GM12878 (cell line): Measurements from ENCODE around the gene CCNB1. TPM values are rescaled to one million over a fixed set of nuclear protein-coding genes. Genes with fewer than 3 reads are reported as not detected.

Source experiments
- ATAC-seq: fragments of 200-7000 bp; cut with Tn5 transposase; 3 replicates; pipeline ENCODE4 v1.9.1; 2020; ENCODE audit warnings: mild to moderate bottlenecking, moderate library complexity
- BruUV-seq: library from RNA; stranded (reverse); fragments of 400-500 nt; replicated peaks from 2 replicates; lab custom pipeline; 2021; lab: Mats Ljungman, UMichigan
- CTCF ChIA-PET: fragments of 300-600 bp; sonication (Branson Sonifier 250); formaldehyde crosslinking; extraction: SDS; loops from one replicate; lab custom pipeline; 2021; ENCODE audit warnings: inconsistent platforms; lab: Yijun Ruan, JAX
- POLR2A ChIA-PET: fragments of 350-600 bp; formaldehyde crosslinking; extraction: SDS; loops from one replicate; lab custom pipeline; 2021; ENCODE audit warnings: inconsistent platforms; lab: Charles Lee
- RAD21 ChIA-PET: fragments of 300-600 bp; sonication (Branson Sonifier 250); formaldehyde crosslinking; loops from one replicate; lab custom pipeline; 2023; ENCODE audit warnings: antibody characterized with exemption; ENCODE audit not compliant: unreplicated experiment; lab: Charles Lee
- SMC1A ChIA-PET: fragments of 300-600 bp; sonication (Branson Sonifier 250); formaldehyde crosslinking; loops from one replicate; lab custom pipeline; 2023; ENCODE audit not compliant: unreplicated experiment, uncharacterized antibody; lab: Charles Lee
- DNase-seq: peaks from one replicate; pipeline ENCODE4 v3.0.0-alpha.2; 2011; ENCODE audit warnings: low read depth, low spot score
- FAIRE-seq: peaks from 3 replicates; lab custom pipeline; 2011; peaks lifted over from hg19 to GRCh38; lab: Jason Lieb, UNC
- H2AFZ ChIP-seq: 2 replicates; pipeline ENCODE4 v1.6.0; 2011; ENCODE audit warnings: low read depth, low read length, control low read depth; ENCODE audit not compliant: control insufficient read depth
- H3K27ac ChIP-seq: 2 replicates; pipeline ENCODE4 v1.5.1; 2011; ENCODE audit warnings: control low read depth; ENCODE audit not compliant: control insufficient read depth, insufficient read depth
- H3K27me3 ChIP-seq, 2 experiments: replicated peaks in 1 of 2; 2 replicates each; pipeline versions ENCODE4 v1.6.0 to v1.6.1; 2011; ENCODE audit warnings: low read length in 1 of 2; ENCODE audit not compliant: control insufficient read depth in 2 of 2, insufficient read depth in 2 of 2
- H3K36me3 ChIP-seq, 2 experiments: 2 replicates each; pipeline ENCODE4 v1.5.1; 2011; ENCODE audit warnings: low read length in 1 of 2; ENCODE audit not compliant: control insufficient read depth in 2 of 2, insufficient read depth in 2 of 2
- H3K4me1 ChIP-seq: 2 replicates; pipeline ENCODE4 v1.6.1; 2011; ENCODE audit warnings: mild to moderate bottlenecking, low read length, moderate library complexity, mixed read lengths; ENCODE audit not compliant: control insufficient read depth, insufficient read depth
- H3K4me2 ChIP-seq: 2 replicates; pipeline ENCODE4 v1.6.0; 2011; ENCODE audit warnings: control low read depth; ENCODE audit not compliant: control insufficient read depth, insufficient read depth
- H3K4me3 ChIP-seq: fragments of 200-600 bp; sonication (generic); 2 replicates; pipeline ENCODE4 v1.5.1; 2016
- H3K79me2 ChIP-seq: 2 replicates; pipeline ENCODE4 v1.6.0; 2011; ENCODE audit warnings: low read length; ENCODE audit not compliant: control insufficient read depth, insufficient read depth
- H3K9ac ChIP-seq: 2 replicates; pipeline ENCODE4 v1.8.0; 2011; ENCODE audit warnings: low read length, control low read depth, mixed read lengths; ENCODE audit not compliant: control insufficient read depth, insufficient read depth
- H3K9me3 ChIP-seq: replicated peaks from 3 replicates; pipeline ENCODE4 v1.5.1; 2011; ENCODE audit warnings: mild to moderate bottlenecking, low read length; ENCODE audit not compliant: control insufficient read depth, insufficient read depth
- H4K20me1 ChIP-seq: 2 replicates; pipeline ENCODE4 v1.6.0; 2011; ENCODE audit not compliant: control insufficient read depth, insufficient read depth
- CHD2 ChIP-seq: IDR thresholded peaks from 2 replicates; pipeline ENCODE4 v1.6.1; 2011; ENCODE audit warnings: low read depth, low read length, improper control_type of control experiment, borderline replicate concordance
- E4F1 ChIP-seq: fragments of 450-650 bp; IDR thresholded peaks from 2 replicates; pipeline ENCODE4 v1.6.1; 2018; ENCODE audit warnings: borderline replicate concordance, mild to moderate bottlenecking; ENCODE audit not compliant: partially characterized antibody
- KDM1A ChIP-seq: fragments of 200-600 bp; sonication (generic); IDR thresholded peaks from 2 replicates; pipeline ENCODE4 v1.6.1; 2016; ENCODE audit warnings: borderline replicate concordance
- MYC ChIP-seq: IDR thresholded peaks from 2 replicates; pipeline ENCODE4 v1.6.1; 2011; ENCODE audit warnings: mild to moderate bottlenecking, low read length, moderate library complexity, inconsistent platforms; ENCODE audit not compliant: insufficient read depth, insufficient replicate concordance, insufficient read length, severe bottlenecking
- NR2C2 ChIP-seq: IDR thresholded peaks from 2 replicates; pipeline ENCODE4 v1.6.1; 2011; ENCODE audit warnings: borderline replicate concordance, low read depth; ENCODE audit not compliant: control insufficient read depth, insufficient read length
- POLR2AphosphoS5 ChIP-seq: IDR thresholded peaks from 2 replicates; pipeline ENCODE4 v1.6.1; 2011; ENCODE audit warnings: mild to moderate bottlenecking, low read length, inconsistent platforms
- RELB ChIP-seq: fragments of 450-650 bp; IDR thresholded peaks from 2 replicates; pipeline ENCODE4 v1.6.1; 2017; ENCODE audit warnings: low read depth, mild to moderate bottlenecking, moderate library complexity
- STAT3 ChIP-seq: IDR thresholded peaks from 2 replicates; pipeline ENCODE4 v1.6.1; 2011; ENCODE audit warnings: low read depth, low read length, improper control_type of control experiment
- ZBED1 ChIP-seq: IDR thresholded peaks from 2 replicates; pipeline ENCODE4 v1.6.1; 2016; ENCODE audit warnings: borderline replicate concordance
- WGBS: methylation state at CpG from one replicate; pipeline ENCODE4 v1.1.6; 2016; ENCODE audit warnings: low lambda C conversion rate; ENCODE audit not compliant: insufficient replicate concordance, insufficient coverage; ENCODE audit errors: missing lambda C conversion rate; 5-methylcytosine and 5-hydroxymethylcytosine counted together
- in situ Hi-C: fragments of 300-500 bp; cut with MboI; formaldehyde crosslinking; loops from 9 replicates; pipeline ENCODE4 v1.14.3; 2018; ENCODE audit warnings: mixed read lengths
- intact Hi-C: fragments of 100-400 bp; cut with micrococcal nuclease; formaldehyde crosslinking; loops from one replicate; pipeline ENCODE4 v1.14.2; 2022; ENCODE audit not compliant: unreplicated experiment
- polyA plus RNA-seq, 11 experiments: library from polyadenylated mRNA; depleted of rRNA in 4 of 11; unstranded in 6 of 11; stranded (reverse) in 5 of 11; fragments of >200 nt; fragmentation: Nextera tagmentation in 4 of 11; fragmentation: Illumina TruSeq in 1 of 11; extraction: Ambion mirVana in 4 of 11; extraction: Trizol in 1 of 11; gene quantifications; 1 replicate in 1 of 11; 2 replicates in 10 of 11; pipeline versions ENCODE4 v1.2.1 to v1.2.3, GENCODE V29; 2011 to 2016; ENCODE audit warnings: inconsistent platforms in 2 of 11, missing spikeins in 2 of 11, low read depth in 1 of 11
- total RNA-seq, 4 experiments: library from RNA; depleted of rRNA in 3 of 4; stranded (reverse); fragments of >200 nt in 3 of 4; fragmentation: Illumina TruSeq in 1 of 4; extraction: Trizol in 1 of 4; gene quantifications; 2 replicates each; pipeline versions ENCODE4 v1.2.1 to v1.2.3, GENCODE V29; 2013 to 2021

Gene CCNB1
- total and polyA plus RNA-seq, 10 of the 15 experiments (the other 5 are each of a cell fraction or from before 2014, with no cell fraction given): 148 to 403 (median 210) TPM

GRCh38 chr5:69202497-69202896 is 35.5 kb downstream of the CCNB1 start:
- Histone ChIP-seq H3K4me3 (no peak overlapping the region), H2AFZ (no peak overlapping the region), H3K4me1 (no peaks in the 10 kb centered on the region), H3K36me3 (peaks cover 0 to 3% of the 10 kb centered on the region in 2 experiments; a peak in 2 of 4 replicates), H3K79me2 (no peaks in the 10 kb centered on the region), H3K4me2 (no peak overlapping the region), H3K9ac (no peak overlapping the region), H4K20me1 (no peaks in the 10 kb centered on the region), H3K27me3 (no peaks in the 10 kb centered on the region), H3K9me3 (no peaks in the 10 kb centered on the region), H3K27ac (no peak overlapping the region)
- FAIRE-seq: no peak
- intact Hi-C loops (no loop called here), in situ Hi-C loops (no loop called here)
- no peak for ATAC-seq
- ChIA-PET SMC1A (interaction anchor here (1.2 to 1.6 kb wide), 2 partner anchors 9 to 109 kb away, joined by 4 read pairs; partner anchors contain the start of gene SLC30A5), RAD21 (no interaction called here), CTCF (no interaction called here), POLR2A (no interaction called here)
- no peak for DNase-seq
- no peak for TF ChIP-seq RELB
- TF ChIP-seq CHD2: no peak
- TF ChIP-seq POLR2AphosphoS5: no peak
- no peak for TF ChIP-seq MYC
- no peak for TF ChIP-seq E4F1
- no peak for TF ChIP-seq STAT3
- TF ChIP-seq KDM1A: no peak
- no peak for TF ChIP-seq NR2C2
- TF ChIP-seq ZBED1: no peak
- WGBS: 95% methylated on average over 1 of the region's 1 CpG
- BruUV-seq: no TSS peak
